A204.1 (cell line): ENCODE results near the gene DNAJC5G.
"Not testable (repeated sequence)": the region's sequence is repeated elsewhere in the genome, so short reads cannot be mapped to it uniquely, and the experiment has no call there.

Experiments used
- FAIRE-seq: peaks from 2 replicates; lab custom pipeline; 2012; peaks lifted over from hg19 to GRCh38; lab: Jason Lieb, UNC

The DNAJC5G gene

GRCh38 chr2:27281855-27282559 lies 6.8 kb downstream of the DNAJC5G start, which contains the start of gene TRIM54:
TRIM54 (plus strand) TSS chr2:27282429; CDS start chr2:27282732, 303 bp downstream.
- no peak for FAIRE-seq

GRCh38 chr2:27282892-27283291 lies 7.7 kb downstream of the DNAJC5G start:
- FAIRE-seq = no peak

GRCh38 chr2:27284996-27285395 lies 9.8 kb downstream of the DNAJC5G start:
- FAIRE-seq = no peak

GRCh38 chr2:27285481-27285880 lies 10.2 kb downstream of the DNAJC5G start:
- no peak for FAIRE-seq

GRCh38 chr2:27288610-27289009 lies 13.4 kb downstream of the DNAJC5G start:
- FAIRE-seq = no peak

GRCh38 chr2:27290549-27290948 lies 15.3 kb downstream of the DNAJC5G start:
- no peak for FAIRE-seq

- FAIRE-seq = no peak
Measured at GRCh38 chr2:27291865-27292264, 16.6 kb downstream of the DNAJC5G start.

- no peak for FAIRE-seq
Measured at GRCh38 chr2:27294928-27295327, 19.7 kb downstream of the DNAJC5G start.

GRCh38 chr2:27296481-27296880 lies 21.2 kb downstream of the DNAJC5G start:
- no peak for FAIRE-seq

GRCh38 chr2:27297195-27297594 lies 22.0 kb downstream of the DNAJC5G start:
- FAIRE-seq = no peak

GRCh38 chr2:27298391-27299080 lies 23.3 kb downstream of the DNAJC5G start:
- FAIRE-seq = no peak

GRCh38 chr2:27300606-27301005 lies 25.4 kb downstream of the DNAJC5G start:
- FAIRE-seq = not testable (repeated sequence)

GRCh38 chr2:27303093-27304025 lies 28.1 kb downstream of the DNAJC5G start:
- FAIRE-seq = peak; percentile 91

- FAIRE-seq = no peak
Measured at GRCh38 chr2:27304488-27305240, 29.4 kb downstream of the DNAJC5G start.

GRCh38 chr2:27305516-27305915 lies 30.3 kb downstream of the DNAJC5G start:
- no peak for FAIRE-seq

- no peak for FAIRE-seq
Measured at GRCh38 chr2:27306136-27306535, 30.9 kb downstream of the DNAJC5G start.

GRCh38 chr2:27306573-27307286 lies 31.5 kb downstream of the DNAJC5G start:
- FAIRE-seq = no peak

- FAIRE-seq = no peak
Measured at GRCh38 chr2:27307287-27307544, 32.0 kb downstream of the DNAJC5G start.

- no peak for FAIRE-seq
Measured at GRCh38 chr2:27307545-27308358, 32.5 kb downstream of the DNAJC5G start.

GRCh38 chr2:27308359-27308881 lies 33.2 kb downstream of the DNAJC5G start, which contains the start of gene UCN:
UCN (minus strand) TSS chr2:27308445; CDS start chr2:27307895, 550 bp downstream.
- no peak for FAIRE-seq
